Tongue (tissue), 2 donors: ENCODE data around the gene KCNIP4. TPM values are rescaled to one million over a fixed set of nuclear protein-coding genes. Genes with fewer than 3 reads are reported as not detected.
A peak's percentile ranks its signal among the peaks of the same experiment; 100 is the strongest.

Experiments
- DNase-seq: peaks from one replicate; pipeline ENCODE4 v3.0.0-alpha.2; 2015
- total RNA-seq: library from RNA; depleted of rRNA; stranded (reverse); fragments of >200 nt; gene quantifications from one replicate; pipeline ENCODE4 v1.2.3, GENCODE V29; 2014

KCNIP4 gene
- total RNA-seq, 1 donor from 2014 or later, result 0.31 TPM

- DNase-seq, result no peak
Observed at GRCh38 chr4:21045119-21045518, 903.5 kb downstream of the KCNIP4 start.

- DNase-seq, result no peak
Observed at GRCh38 chr4:21041708-21042107, 906.9 kb downstream of the KCNIP4 start.

GRCh38 chr4:21034728-21035127 lies 913.8 kb downstream of the KCNIP4 start:
- DNase-seq, result no peak

- peak; percentile 24 for DNase-seq
Observed at GRCh38 chr4:21032089-21032645, 916.4 kb downstream of the KCNIP4 start.

GRCh38 chr4:21018817-21019216 lies 929.8 kb downstream of the KCNIP4 start:
- DNase-seq, result no peak

GRCh38 chr4:21013501-21013900 lies 935.1 kb downstream of the KCNIP4 start:
- DNase-seq, result no peak

- DNase-seq, result no peak
Observed at GRCh38 chr4:21012851-21013331, 935.7 kb downstream of the KCNIP4 start.

GRCh38 chr4:21011106-21011505 lies 937.5 kb downstream of the KCNIP4 start:
- no peak for DNase-seq

- no peak for DNase-seq
Observed at GRCh38 chr4:21009956-21010355, 938.6 kb downstream of the KCNIP4 start.

GRCh38 chr4:21005647-21006046 lies 942.9 kb downstream of the KCNIP4 start:
- no peak for DNase-seq

- DNase-seq, result no peak
Observed at GRCh38 chr4:21002976-21003375, 945.6 kb downstream of the KCNIP4 start.

GRCh38 chr4:21002286-21002685 lies 946.3 kb downstream of the KCNIP4 start:
- DNase-seq, result no peak

GRCh38 chr4:21001490-21001889 lies 947.1 kb downstream of the KCNIP4 start:
- no peak for DNase-seq

GRCh38 chr4:20997886-20998285 lies 950.7 kb downstream of the KCNIP4 start:
- DNase-seq, result no peak

GRCh38 chr4:20995610-20996009 lies 953.0 kb downstream of the KCNIP4 start:
- DNase-seq, result no peak

GRCh38 chr4:20995015-20995414 lies 953.6 kb downstream of the KCNIP4 start:
- DNase-seq, result no peak

GRCh38 chr4:20992002-20992401 lies 956.6 kb downstream of the KCNIP4 start:
- no peak for DNase-seq

GRCh38 chr4:20987191-20987590 lies 961.4 kb downstream of the KCNIP4 start:
- DNase-seq, result no peak

- no peak for DNase-seq
Observed at GRCh38 chr4:20984576-20984836, 964.1 kb downstream of the KCNIP4 start.

GRCh38 chr4:20983763-20984575 lies 964.6 kb downstream of the KCNIP4 start:
- DNase-seq, result peak; percentile 11

GRCh38 chr4:20982544-20982943 lies 966.0 kb downstream of the KCNIP4 start:
- DNase-seq, result no peak

GRCh38 chr4:20960291-20960690 lies 988.3 kb downstream of the KCNIP4 start:
- DNase-seq, result no peak

GRCh38 chr4:20954541-20954940 lies 994.0 kb downstream of the KCNIP4 start:
- DNase-seq, result peak; percentile 63

- no peak for DNase-seq
Observed at GRCh38 chr4:20944961-20945360, 1003.6 kb downstream of the KCNIP4 start.
